Left ventricle myocardium inferior (tissue), 1 donor: ENCODE measurements around the gene ZNF750. TPM values are rescaled to one million over a fixed set of nuclear protein-coding genes. Genes with fewer than 3 reads are reported as not detected.

Experiments
- DNase-seq: peaks from one replicate; pipeline ENCODE4 v3.0.0-alpha.2; 2020
- H3K27ac ChIP-seq: fragments of 200-600 bp; replicated peaks from 2 replicates; pipeline ENCODE4 v1.8.0; 2021
- H3K27me3 ChIP-seq: fragments of 200-600 bp; 2 replicates; pipeline ENCODE4 v1.8.0; 2021; ENCODE audit warnings: low read depth
- H3K36me3 ChIP-seq: fragments of 200-600 bp; 2 replicates; pipeline ENCODE4 v1.8.0; 2021
- H3K4me1 ChIP-seq: fragments of 200-600 bp; 2 replicates; pipeline ENCODE4 v1.8.0; 2021
- H3K4me3 ChIP-seq: fragments of 200-600 bp; 2 replicates; pipeline ENCODE4 v1.8.0; 2021; ENCODE audit warnings: mild to moderate bottlenecking, moderate library complexity
- H3K9me3 ChIP-seq: fragments of 200-600 bp; replicated peaks from 2 replicates; pipeline ENCODE4 v1.8.0; 2021
- CTCF ChIP-seq: fragments of 200-600 bp; IDR thresholded peaks from 2 replicates; pipeline ENCODE4 v1.8.0; 2021; ENCODE audit warnings: antibody characterized with exemption, mild to moderate bottlenecking, borderline replicate concordance
- intact Hi-C: fragments of 100-400 bp; cut with micrococcal nuclease; formaldehyde crosslinking; loops from one replicate; pipeline ENCODE4 v1.11.0; 2022
- total RNA-seq: library from RNA; stranded (reverse); fragmentation: NEBNext Ultra II Directional; extraction: Animal tissue kit (Norgen Biotek cat#: 25700); gene quantifications from one replicate; pipeline ENCODE4 v1.2.1, GENCODE V29; 2021
- donor health status: DM: no; HTN: yes; CAD: no; lungs with severe emphysema.

ZNF750 gene
- total RNA-seq, 1 donor from 2014 or later = not detected

DNA sequence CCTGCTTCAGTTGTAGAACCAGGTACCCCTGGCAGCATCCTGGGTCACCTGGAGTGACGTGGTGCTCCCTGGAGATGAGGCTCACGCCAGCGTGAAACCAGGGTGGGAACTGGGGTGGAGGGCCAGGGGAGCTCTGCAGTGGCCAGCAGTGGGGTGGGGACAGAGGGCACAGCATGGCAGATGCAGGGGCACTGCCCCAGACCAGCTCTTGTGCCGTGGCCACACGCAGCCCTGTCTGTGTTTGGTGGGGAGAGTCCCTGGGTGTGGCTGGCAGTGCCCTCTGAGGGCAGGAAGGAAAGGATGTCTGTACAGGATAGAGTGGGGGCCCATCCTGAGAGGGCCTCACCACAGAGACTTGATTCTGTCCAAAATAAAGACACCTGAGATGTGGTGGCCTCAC lies 24.5 kb downstream of the ZNF750 start:
- Histone ChIP-seq H3K36me3 (peaks cover 90% of the 10 kb centered on the region), H3K27ac (no peak overlapping the region), H3K27me3 (no peaks in the 10 kb centered on the region), H3K4me3 (no peak overlapping the region), H3K4me1 (no peaks in the 10 kb centered on the region), H3K9me3 (peaks cover 11% of the 10 kb centered on the region)
- no peak for DNase-seq
- intact Hi-C loops = no loop called here
- TF ChIP-seq CTCF = no peak

DNA sequence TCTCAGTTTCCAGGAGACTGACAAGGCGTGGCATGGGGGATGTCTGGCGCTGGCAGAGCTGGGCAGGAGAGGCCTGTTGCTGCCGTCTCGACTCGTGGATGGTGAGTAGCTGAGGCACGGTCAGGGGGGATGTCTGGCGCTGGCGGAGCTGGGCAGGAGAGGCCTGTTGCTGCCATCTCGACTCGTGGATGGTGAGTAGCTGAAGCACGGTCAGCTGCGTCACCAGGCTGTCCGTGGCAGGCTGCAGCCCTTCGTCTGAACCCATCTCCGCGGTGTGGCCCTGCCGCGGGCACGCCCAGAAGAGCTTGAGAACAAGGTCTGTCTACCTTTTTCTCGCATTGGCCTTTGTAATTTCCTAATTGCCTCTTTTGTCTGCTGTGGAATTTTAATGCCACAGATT lies 25.0 kb downstream of the ZNF750 start:
- no peak for DNase-seq
- no peaks in the 10 kb centered on the region for H3K27me3 ChIP-seq
- H3K27ac ChIP-seq = no peak overlapping the region
- no peaks in the 10 kb centered on the region for H3K4me1 ChIP-seq
- no peak for TF ChIP-seq CTCF
- intact Hi-C loops = no loop called here
- H3K9me3 ChIP-seq = peaks cover 6% of the 10 kb centered on the region
- no peak overlapping the region for H3K4me3 ChIP-seq
- peaks cover 90% of the 10 kb centered on the region for H3K36me3 ChIP-seq

DNA sequence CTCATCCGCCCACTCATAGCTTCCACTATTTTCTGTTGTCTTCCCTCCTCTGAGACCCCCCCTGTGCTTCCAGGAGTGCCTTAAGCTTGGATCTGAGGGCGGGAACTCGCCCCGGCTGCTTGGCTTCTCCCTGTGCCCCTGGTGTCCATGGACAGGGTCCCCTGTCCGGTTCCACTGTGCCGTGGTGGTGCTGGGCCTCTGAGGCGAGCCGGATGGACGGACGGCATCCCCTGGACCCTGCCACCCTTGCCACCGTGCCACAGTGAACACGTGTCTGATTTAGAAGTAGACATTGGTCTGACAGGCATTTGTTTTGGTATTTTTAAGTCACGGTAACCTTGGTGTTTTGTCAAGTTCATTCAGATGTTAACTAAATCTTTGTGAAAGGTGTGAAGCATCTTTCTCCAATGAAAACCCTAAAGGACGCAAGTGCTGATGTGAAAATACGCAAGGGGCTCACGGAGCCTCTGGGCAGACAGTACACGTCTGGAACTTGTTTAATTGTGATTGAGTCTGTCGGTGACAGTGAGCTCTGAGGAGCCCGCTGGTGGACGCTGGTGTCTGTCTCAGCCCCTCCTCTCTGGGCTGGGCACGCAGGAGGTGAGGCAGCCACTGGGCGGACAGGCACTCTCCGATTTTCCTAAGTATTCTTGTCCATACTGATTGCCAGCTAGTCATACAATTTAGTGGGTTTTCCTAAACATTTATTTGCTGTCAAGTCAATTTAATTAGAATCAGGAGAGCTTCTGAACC lies 26.3 kb downstream of the ZNF750 start:
- H3K4me1 ChIP-seq = no peaks in the 10 kb centered on the region
- H3K27me3 ChIP-seq = no peaks in the 10 kb centered on the region
- H3K27ac ChIP-seq = no peak overlapping the region
- no peaks in the 10 kb centered on the region for H3K9me3 ChIP-seq
- H3K36me3 ChIP-seq = peaks cover 78% of the 10 kb centered on the region
- H3K4me3 ChIP-seq = no peak overlapping the region
- no peak for TF ChIP-seq CTCF
- no peak for DNase-seq
- intact Hi-C loops = no loop called here

- no peak for DNase-seq
- H3K27ac ChIP-seq = no peak overlapping the region
- H3K27me3 ChIP-seq = no peaks in the 10 kb centered on the region
- intact Hi-C loops = no loop called here
- H3K36me3 ChIP-seq = peaks cover 74% of the 10 kb centered on the region
- H3K9me3 ChIP-seq = no peaks in the 10 kb centered on the region
- TF ChIP-seq CTCF = no peak
- peaks cover 5% of the 10 kb centered on the region for H3K4me1 ChIP-seq
- H3K4me3 ChIP-seq = no peak overlapping the region
Observed at GRCh38 chr17:82812601-82813000, 27.2 kb downstream of the ZNF750 start.

DNA sequence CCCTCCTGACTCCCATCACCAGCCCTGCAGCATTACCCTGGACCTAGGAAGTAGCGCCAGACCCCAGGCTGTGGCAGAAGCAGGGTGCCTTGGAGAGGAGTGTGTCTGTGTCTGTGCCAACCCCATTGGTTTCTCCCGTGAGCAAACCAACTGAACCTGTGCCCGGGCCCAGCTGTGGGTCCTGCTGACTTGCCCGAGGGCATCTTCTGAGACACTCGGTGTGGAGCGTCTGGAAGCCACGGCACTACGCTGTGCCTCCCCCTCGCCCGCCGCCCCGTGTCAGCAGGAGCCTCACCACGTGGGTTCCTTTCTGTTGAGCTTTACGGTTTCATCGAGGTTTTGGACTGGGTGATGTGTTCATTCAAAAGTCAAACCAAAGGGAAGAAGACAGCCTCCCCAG lies 27.8 kb downstream of the ZNF750 start:
- peaks cover 69% of the 10 kb centered on the region for H3K36me3 ChIP-seq

More for the DNA sequence above, 27.8 kb downstream of the ZNF750 start:
- Histone ChIP-seq H3K4me3 (no peak overlapping the region), H3K9me3 (no peaks in the 10 kb centered on the region), H3K4me1 (peaks cover 9% of the 10 kb centered on the region), H3K27ac (no peak overlapping the region), H3K27me3 (no peaks in the 10 kb centered on the region)
- DNase-seq = no peak
- TF ChIP-seq CTCF = no peak
- intact Hi-C loops = no loop called here
